Measurements from ENCODE around the gene KMO.
A peak's percentile ranks its signal among the peaks of the same experiment; 100 is the strongest.

Gene KMO

GRCh38 chr1:241598249-241598648 lies 66.1 kb downstream of the KMO start:
- H3K27ac Mint-ChIP-seq = no peak overlapping the region

GRCh38 chr1:241600496-241600901 lies 68.3 kb downstream of the KMO start:
- ATAC-seq (peak; percentile 56), DNase-seq (ENCODE audit: low spot score in 2 of 2) (no peak)
- Mint-ChIP-seq H3K4me3 (no peak overlapping the region), H3K36me3 (no peaks in the 10 kb centered on the region), H3K9me3 (no peaks in the 10 kb centered on the region), H3K27ac (no peak overlapping the region), H3K4me1 (peaks cover 8% of the 10 kb centered on the region)

More at GRCh38 chr1:241598249-241598648, 66.1 kb downstream of the KMO start:
- peaks cover 4% of the 10 kb centered on the region for H3K36me3 Mint-ChIP-seq
- H3K9me3 Mint-ChIP-seq = no peaks in the 10 kb centered on the region
- peaks cover 8% of the 10 kb centered on the region for H3K4me1 Mint-ChIP-seq
- ATAC-seq (no peak), DNase-seq (ENCODE audit: low spot score in 2 of 2) (no peak)
- H3K4me3 Mint-ChIP-seq = no peak overlapping the region

- no peak for ATAC-seq
- Mint-ChIP-seq H3K9me3 (no peaks in the 10 kb centered on the region), H3K36me3 (no peaks in the 10 kb centered on the region)
Observed at GRCh38 chr1:241603731-241604245, 71.6 kb downstream of the KMO start.

GRCh38 chr1:241605146-241605805 lies 73.1 kb downstream of the KMO start:
- Mint-ChIP-seq H3K4me3 (no peak overlapping the region), H3K36me3 (no peaks in the 10 kb centered on the region), H3K9me3 (no peaks in the 10 kb centered on the region)

More at GRCh38 chr1:241603731-241604245, 71.6 kb downstream of the KMO start:
- no peak for DNase-seq (ENCODE audit: low spot score in 2 of 2)
- Mint-ChIP-seq H3K4me1 (peaks cover 8% of the 10 kb centered on the region), H3K27ac (no peak overlapping the region), H3K4me3 (no peak overlapping the region)

GRCh38 chr1:241606544-241606943 lies 74.4 kb downstream of the KMO start:
- no peak overlapping the region for H3K4me3 Mint-ChIP-seq
- DNase-seq (ENCODE audit: low spot score in 2 of 2) (no peak), ATAC-seq (no peak)
- no peaks in the 10 kb centered on the region for H3K36me3 Mint-ChIP-seq
- H3K9me3 Mint-ChIP-seq = no peaks in the 10 kb centered on the region
- H3K27ac Mint-ChIP-seq = no peak overlapping the region
- H3K4me1 Mint-ChIP-seq = no peaks in the 10 kb centered on the region

More at GRCh38 chr1:241605146-241605805, 73.1 kb downstream of the KMO start:
- DNase-seq (ENCODE audit: low spot score in 2 of 2) (no peak), ATAC-seq (no peak)
- Mint-ChIP-seq H3K27ac (no peak overlapping the region), H3K4me1 (peaks cover 8% of the 10 kb centered on the region)

GRCh38 chr1:241607497-241607896 lies 75.3 kb downstream of the KMO start:
- no peak overlapping the region for H3K27ac Mint-ChIP-seq
- DNase-seq (ENCODE audit: low spot score in 2 of 2) (no peak), ATAC-seq (no peak)
- peaks cover 1% of the 10 kb centered on the region for H3K4me1 Mint-ChIP-seq
- H3K36me3 Mint-ChIP-seq = no peaks in the 10 kb centered on the region
- no peak overlapping the region for H3K4me3 Mint-ChIP-seq
- no peaks in the 10 kb centered on the region for H3K9me3 Mint-ChIP-seq

- Mint-ChIP-seq H3K27ac (no peak overlapping the region), H3K9me3 (no peaks in the 10 kb centered on the region), H3K4me1 (peaks cover 7% of the 10 kb centered on the region), H3K4me3 (no peak overlapping the region), H3K36me3 (no peaks in the 10 kb centered on the region)
- no peak for DNase-seq (ENCODE audit: low spot score in 2 of 2)
- ATAC-seq = peak; percentile 91
Observed at GRCh38 chr1:241608379-241609033, 76.3 kb downstream of the KMO start.

- Mint-ChIP-seq H3K27ac (no peak overlapping the region), H3K9me3 (no peaks in the 10 kb centered on the region), H3K4me3 (no peak overlapping the region), H3K4me1 (peaks cover 13% of the 10 kb centered on the region), H3K36me3 (no peaks in the 10 kb centered on the region)
- ATAC-seq (no peak), DNase-seq (ENCODE audit: low spot score in 2 of 2) (no peak)
Observed at GRCh38 chr1:241610056-241610815, 78.1 kb downstream of the KMO start.

- ATAC-seq (peak; percentile 63), DNase-seq (ENCODE audit: low spot score in 2 of 2) (no peak)
- Mint-ChIP-seq H3K36me3 (no peaks in the 10 kb centered on the region), H3K27ac (no peak overlapping the region), H3K9me3 (no peaks in the 10 kb centered on the region), H3K4me1 (peaks cover 13% of the 10 kb centered on the region), H3K4me3 (no peak overlapping the region)
Observed at GRCh38 chr1:241611063-241611462, 78.9 kb downstream of the KMO start.

GRCh38 chr1:241611736-241612135 lies 79.6 kb downstream of the KMO start:
- Mint-ChIP-seq H3K36me3 (no peaks in the 10 kb centered on the region), H3K4me3 (no peak overlapping the region), H3K9me3 (no peaks in the 10 kb centered on the region), H3K4me1 (peaks cover 13% of the 10 kb centered on the region), H3K27ac (no peak overlapping the region)
- no peak for ATAC-seq
- no peak for DNase-seq (ENCODE audit: low spot score in 2 of 2)

GRCh38 chr1:241612533-241613477 lies 80.6 kb downstream of the KMO start:
- DNase-seq (ENCODE audit: low spot score in 2 of 2) (no peak), ATAC-seq (no peak)
- no peaks in the 10 kb centered on the region for H3K36me3 Mint-ChIP-seq
- peak overlapping the region; percentile 12 for H3K27ac Mint-ChIP-seq
- H3K4me1 Mint-ChIP-seq = peaks cover 18% of the 10 kb centered on the region
- no peaks in the 10 kb centered on the region for H3K9me3 Mint-ChIP-seq
- H3K4me3 Mint-ChIP-seq = peak overlapping the region; percentile 4

GRCh38 chr1:241614144-241614543 lies 82.0 kb downstream of the KMO start:
- Mint-ChIP-seq H3K36me3 (no peaks in the 10 kb centered on the region), H3K9me3 (no peaks in the 10 kb centered on the region), H3K4me3 (no peak overlapping the region), H3K4me1 (peaks cover 22% of the 10 kb centered on the region), H3K27ac (peak overlapping the region; percentile 4)
- peak; percentile 92 for ATAC-seq
- DNase-seq (ENCODE audit: low spot score in 2 of 2) = no peak

GRCh38 chr1:241614572-241614971 lies 82.4 kb downstream of the KMO start:
- Mint-ChIP-seq H3K4me1 (peaks cover 22% of the 10 kb centered on the region), H3K4me3 (no peak overlapping the region), H3K36me3 (no peaks in the 10 kb centered on the region), H3K27ac (peak overlapping the region; percentile 4), H3K9me3 (no peaks in the 10 kb centered on the region)
- DNase-seq (ENCODE audit: low spot score in 2 of 2) = no peak
- no peak for ATAC-seq

- ATAC-seq (no peak), DNase-seq (ENCODE audit: low spot score in 2 of 2) (no peak)
- Mint-ChIP-seq H3K36me3 (no peaks in the 10 kb centered on the region), H3K27ac (peak overlapping the region; percentile 4), H3K4me1 (peaks cover 22% of the 10 kb centered on the region), H3K4me3 (no peak overlapping the region), H3K9me3 (no peaks in the 10 kb centered on the region)
Observed at GRCh38 chr1:241615043-241615974, 83.1 kb downstream of the KMO start.

Measured in stimulated activated effector memory CD8-positive, alpha-beta T cell treated with anti-CD3 and anti-CD28 coated beads, Interleukin-12 subunit alpha, Interleukin-12 subunit beta, amount 100 ng/mL, for 72 hours (primary cell).